Skeletal muscle tissue (tissue), 4 donors: Measurements from ENCODE around the gene AFAP1. TPM values are rescaled to one million over a fixed set of nuclear protein-coding genes. Genes with fewer than 3 reads are reported as not detected.
A peak's percentile ranks its signal among the peaks of the same experiment; 100 is the strongest.

Source experiments
- H3K27ac ChIP-seq: one replicate; pipeline ENCODE4 v1.7.0; 2013; ENCODE audit warnings: mild to moderate bottlenecking, low read depth, low read length, inconsistent platforms
- H3K27me3 ChIP-seq, 3 donors: one replicate each; pipeline ENCODE4 v1.7.0; 2013; ENCODE audit warnings: low read length in 3 of 3; ENCODE audit not compliant: control insufficient read depth in 3 of 3, insufficient read depth in 3 of 3
- H3K36me3 ChIP-seq, 3 donors: one replicate each; pipeline ENCODE4 v1.7.0; 2013; ENCODE audit warnings: low read length in 3 of 3; ENCODE audit not compliant: control insufficient read depth in 3 of 3, insufficient read depth in 3 of 3
- H3K4me1 ChIP-seq, 3 donors: one replicate each; pipeline ENCODE4 v1.7.0; 2013; ENCODE audit warnings: low read length in 3 of 3, mild to moderate bottlenecking in 3 of 3; ENCODE audit not compliant: control insufficient read depth in 3 of 3, insufficient read depth in 3 of 3
- H3K4me3 ChIP-seq, 3 donors: one replicate each; pipeline ENCODE4 v1.7.0; 2013; ENCODE audit warnings: low read length in 3 of 3
- H3K9ac ChIP-seq, 3 donors: one replicate each; pipeline ENCODE4 v1.7.0; 2013; ENCODE audit warnings: low read length in 3 of 3, mild to moderate bottlenecking in 3 of 3, moderate library complexity in 2 of 3, low read depth in 1 of 3
- H3K9me3 ChIP-seq, 3 donors: one replicate each; pipeline ENCODE4 v1.7.0; 2013; ENCODE audit warnings: low read length in 3 of 3; ENCODE audit not compliant: control insufficient read depth in 3 of 3
- total RNA-seq: library from RNA; depleted of rRNA; stranded (reverse); fragments of >200 nt; gene quantifications from one replicate; pipeline ENCODE4 v1.2.3, GENCODE V29; 2014
- donor health status: Osteomylitis.

Gene AFAP1
- total RNA-seq, 1 donor from 2014 or later, result 29.2 TPM

- H3K4me3 ChIP-seq, result peak overlapping the region in 1 of 3 donors; percentile 38
- peaks cover 47 to 55% (median 48%) of the 10 kb centered on the region in 3 donors for H3K4me1 ChIP-seq
- no peaks in the 10 kb centered on the region for H3K9me3 ChIP-seq
- H3K36me3 ChIP-seq, result no peaks in the 10 kb centered on the region
- peak overlapping the region; percentile 97 for H3K27ac ChIP-seq
- H3K27me3 ChIP-seq, result no peaks in the 10 kb centered on the region
- H3K9ac ChIP-seq, result peak overlapping the region in 2 of 3 donors; percentile 43 to 46
Measured at GRCh38 chr4:7828011-7828720, 111.5 kb downstream of the AFAP1 start.

GRCh38 chr4:7827566-7827965 lies 112.1 kb downstream of the AFAP1 start:
- Histone ChIP-seq H3K9me3 (no peaks in the 10 kb centered on the region), H3K4me3 (no peak overlapping the region), H3K27me3 (no peaks in the 10 kb centered on the region), H3K36me3 (no peaks in the 10 kb centered on the region), H3K27ac (peak overlapping the region; percentile 97), H3K4me1 (peaks cover 51 to 58% (median 51%) of the 10 kb centered on the region in 3 donors), H3K9ac (no peak overlapping the region)

- Histone ChIP-seq H3K9me3 (no peaks in the 10 kb centered on the region), H3K4me1 (peaks cover 51 to 59% (median 52%) of the 10 kb centered on the region in 3 donors), H3K36me3 (no peaks in the 10 kb centered on the region), H3K27ac (no peak overlapping the region), H3K9ac (no peak overlapping the region), H3K4me3 (no peak overlapping the region), H3K27me3 (no peaks in the 10 kb centered on the region)
Measured at GRCh38 chr4:7826909-7827306, 112.8 kb downstream of the AFAP1 start.

GRCh38 chr4:7826176-7826908 lies 113.3 kb downstream of the AFAP1 start:
- Histone ChIP-seq H3K27me3 (no peaks in the 10 kb centered on the region), H3K4me1 (peaks cover 50 to 60% (median 52%) of the 10 kb centered on the region in 3 donors), H3K9ac (no peak overlapping the region), H3K9me3 (no peaks in the 10 kb centered on the region), H3K27ac (no peak overlapping the region), H3K36me3 (no peaks in the 10 kb centered on the region), H3K4me3 (no peak overlapping the region)

GRCh38 chr4:7824218-7824617 lies 115.4 kb downstream of the AFAP1 start:
- H3K9ac ChIP-seq, result no peak overlapping the region
- no peaks in the 10 kb centered on the region for H3K27me3 ChIP-seq
- H3K4me3 ChIP-seq, result no peak overlapping the region
- peak overlapping the region; percentile 83 for H3K27ac ChIP-seq
- H3K4me1 ChIP-seq, result peaks cover 43 to 55% (median 45%) of the 10 kb centered on the region in 3 donors
- H3K36me3 ChIP-seq, result no peaks in the 10 kb centered on the region
- H3K9me3 ChIP-seq, result no peaks in the 10 kb centered on the region

- Histone ChIP-seq H3K4me1 (peaks cover 35 to 47% (median 40%) of the 10 kb centered on the region in 3 donors), H3K9ac (peak overlapping the region in 1 of 3 donors; percentile 55), H3K4me3 (peak overlapping the region in 1 of 3 donors; percentile 27)
Measured at GRCh38 chr4:7823416-7823824, 116.2 kb downstream of the AFAP1 start.

GRCh38 chr4:7822877-7823276 lies 116.8 kb downstream of the AFAP1 start:
- H3K4me3 ChIP-seq, result no peak overlapping the region
- H3K27ac ChIP-seq, result peak overlapping the region; percentile 83
- H3K4me1 ChIP-seq, result peaks cover 30 to 41% (median 36%) of the 10 kb centered on the region in 3 donors
- H3K9ac ChIP-seq, result peak overlapping the region in 1 of 3 donors; percentile 55
- no peaks in the 10 kb centered on the region for H3K9me3 ChIP-seq
- H3K27me3 ChIP-seq, result no peaks in the 10 kb centered on the region
- peaks cover 2 to 5% (median 4%) of the 10 kb centered on the region in 3 donors for H3K36me3 ChIP-seq

More at GRCh38 chr4:7823416-7823824, 116.2 kb downstream of the AFAP1 start:
- no peaks in the 10 kb centered on the region for H3K27me3 ChIP-seq
- H3K9me3 ChIP-seq, result no peaks in the 10 kb centered on the region
- peak overlapping the region; percentile 83 for H3K27ac ChIP-seq
- peaks cover 0 to 2% (median 1%) of the 10 kb centered on the region in 3 donors for H3K36me3 ChIP-seq

GRCh38 chr4:7822137-7822505 lies 117.5 kb downstream of the AFAP1 start:
- peaks cover 2 to 5% (median 5%) of the 10 kb centered on the region in 3 donors for H3K36me3 ChIP-seq
- peak overlapping the region in 2 of 3 donors; percentile 16 to 42 for H3K4me3 ChIP-seq
- peaks cover 30 to 40% (median 33%) of the 10 kb centered on the region in 3 donors for H3K4me1 ChIP-seq
- no peaks in the 10 kb centered on the region for H3K27me3 ChIP-seq
- peak overlapping the region; percentile 22 to 70 (median 51) for H3K9ac ChIP-seq
- H3K9me3 ChIP-seq, result no peaks in the 10 kb centered on the region
- H3K27ac ChIP-seq, result peak overlapping the region; percentile 83

- Histone ChIP-seq H3K9me3 (no peaks in the 10 kb centered on the region), H3K4me1 (peaks cover 33 to 40% (median 34%) of the 10 kb centered on the region in 3 donors), H3K4me3 (peak overlapping the region in 1 of 3 donors; percentile 42), H3K27ac (peak overlapping the region; percentile 83), H3K9ac (peak overlapping the region; percentile 40 to 70 (median 51)), H3K27me3 (no peaks in the 10 kb centered on the region), H3K36me3 (peaks cover 4 to 8% (median 5%) of the 10 kb centered on the region in 3 donors)
Measured at GRCh38 chr4:7821245-7822136, 118.2 kb downstream of the AFAP1 start.
